ENCODE data around the gene CYP3A7. TPM values are rescaled to one million over a fixed set of nuclear protein-coding genes. Genes with fewer than 3 reads are reported as not detected.
"Not testable (repeated sequence)": the region's sequence is repeated elsewhere in the genome, so short reads cannot be mapped to it uniquely, and the experiment has no call there.

CYP3A7 gene
- polyA plus RNA-seq, 3 donors: not detected

GRCh38 chr7:99772565-99772964 is 37.6 kb upstream of the CYP3A7 start:
- H3K36me3 Mint-ChIP-seq: no peaks in the 10 kb centered on the region
- H3K4me3 Mint-ChIP-seq: no peak overlapping the region
- H3K4me1 Mint-ChIP-seq: peaks cover 1% of the 10 kb centered on the region
- Histone ChIP-seq H3K4me3 (replicated peaks in 1 of 3; ENCODE audit: low read depth in 2 of 3, low read length in 3 of 3) (no peak overlapping the region), H3K9me3 (replicated peaks in 1 of 2; ENCODE audit: control insufficient read depth in 1 of 2, insufficient read depth in 1 of 2, low read length in 2 of 2) (no peaks in the 10 kb centered on the region), H3K9ac (ENCODE audit: insufficient read depth, low read length, poor library complexity, severe bottlenecking) (no peak overlapping the region), H2AFZ (ENCODE audit: insufficient read depth, low read depth, low read length, poor library complexity, severe bottlenecking) (no peak overlapping the region), H3K4me1 (ENCODE audit: control insufficient read depth in 1 of 2, insufficient read depth in 2 of 2, low read length in 2 of 2) (no peaks in the 10 kb centered on the region), H3K36me3 (replicated peaks in 1 of 2; ENCODE audit: control insufficient read depth in 1 of 2, insufficient read depth in 2 of 2, low read length in 2 of 2) (no peaks in the 10 kb centered on the region), H3K27ac (ENCODE audit: low read depth in 1 of 2, low read length in 2 of 2) (no peak overlapping the region), H4K20me1 (ENCODE audit: insufficient read depth, low read length) (no peaks in the 10 kb centered on the region), H3K4me2 (replicated peaks; ENCODE audit: extremely low read depth, low read length, poor library complexity, severe bottlenecking) (no peak overlapping the region), H3K79me2 (ENCODE audit: insufficient read depth, low read length) (no peaks in the 10 kb centered on the region), H3K27me3 (ENCODE audit: control insufficient read depth in 2 of 2, insufficient read depth in 2 of 2, low read length in 2 of 2) (peaks cover 0 to 9% of the 10 kb centered on the region in 2 donors)
- peaks cover 8 to 33% (median 17%) of the 10 kb centered on the region in 3 donors for H3K27me3 Mint-ChIP-seq (ENCODE audit: low read depth in 3 of 3)
- DNase-seq: no peak
- intact Hi-C loops (cut with micrococcal nuclease): loop anchor here in 1 of 2 donors (5.0 kb wide), 1 partner anchor 80 kb away; no protein-coding TSS in a partner anchor
- H3K27ac Mint-ChIP-seq: no peak overlapping the region
- WGBS (ENCODE audit: insufficient coverage): no CpG with 5 or more reads among the region's 1 CpG
- peaks cover 0 to 6% (median 4%) of the 10 kb centered on the region in 7 donors for H3K9me3 Mint-ChIP-seq
- TF ChIP-seq CTCF (IDR thresholded peaks at IDR 0.05): no peak

GRCh38 chr7:99769494-99769893 is 34.5 kb upstream of the CYP3A7 start:
- H3K36me3 ChIP-seq (replicated peaks in 1 of 2; ENCODE audit: control insufficient read depth in 1 of 2, insufficient read depth in 2 of 2, low read length in 2 of 2); H3K36me3 Mint-ChIP-seq: not testable (repeated sequence)
- no CpG with 5 or more reads among the region's 3 CpGs for WGBS (ENCODE audit: insufficient coverage)

More at GRCh38 chr7:99769494-99769893, 34.5 kb upstream of the CYP3A7 start:
- H3K9ac ChIP-seq (ENCODE audit: insufficient read depth, low read length, poor library complexity, severe bottlenecking); DNase-seq; H3K9me3 ChIP-seq (replicated peaks in 1 of 2; ENCODE audit: control insufficient read depth in 1 of 2, insufficient read depth in 1 of 2, low read length in 2 of 2); H3K9me3 Mint-ChIP-seq; H3K4me1 Mint-ChIP-seq; H3K4me3 ChIP-seq (replicated peaks in 1 of 3; ENCODE audit: low read depth in 2 of 3, low read length in 3 of 3); intact Hi-C loops (cut with micrococcal nuclease); H3K27ac Mint-ChIP-seq; H4K20me1 ChIP-seq (ENCODE audit: insufficient read depth, low read length); H2AFZ ChIP-seq (ENCODE audit: insufficient read depth, low read depth, low read length, poor library complexity, severe bottlenecking); H3K79me2 ChIP-seq (ENCODE audit: insufficient read depth, low read length); H3K4me2 ChIP-seq (replicated peaks; ENCODE audit: extremely low read depth, low read length, poor library complexity, severe bottlenecking); H3K27ac ChIP-seq (ENCODE audit: low read depth in 1 of 2, low read length in 2 of 2); H3K4me1 ChIP-seq (ENCODE audit: control insufficient read depth in 1 of 2, insufficient read depth in 2 of 2, low read length in 2 of 2); H3K27me3 ChIP-seq (ENCODE audit: control insufficient read depth in 2 of 2, insufficient read depth in 2 of 2, low read length in 2 of 2): not testable (repeated sequence)
- peak overlapping the region in 1 of 2 donors; percentile 43 for H3K4me3 Mint-ChIP-seq
- H3K27me3 Mint-ChIP-seq (ENCODE audit: low read depth in 3 of 3): peaks cover 8 to 23% (median 14%) of the 10 kb centered on the region in 3 donors

All from CD14-positive monocyte (primary cell).